HepG2 (cell line): ENCODE results near the gene ACRBP. TPM values are rescaled to one million over a fixed set of nuclear protein-coding genes. Genes with fewer than 3 reads are reported as not detected.

Source experiments
- ATAC-seq: fragments of 200-7000 bp; cut with Tn5 transposase; 3 replicates; pipeline ENCODE4 v1.9.1; 2020; ENCODE audit warnings: mild to moderate bottlenecking, moderate library complexity
- BruUV-seq: library from RNA; stranded (reverse); fragments of 400-500 nt; replicated peaks from 2 replicates; lab custom pipeline; 2021; lab: Mats Ljungman, UMichigan
- CTCF ChIA-PET: fragments of 300-600 bp; formaldehyde crosslinking; extraction: SDS; loops from one replicate; lab custom pipeline; 2021; ENCODE audit warnings: low total read pairs, inconsistent platforms, low intra/inter-chr PET ratio; lab: Yijun Ruan, JAX
- POLR2A ChIA-PET: fragments of 350-600 bp; sonication (Branson Sonifier 250); formaldehyde crosslinking; loops from one replicate; lab custom pipeline; 2020; ENCODE audit warnings: antibody characterized with exemption, inconsistent platforms; lab: Yijun Ruan, JAX
- DNase-seq: peaks from one replicate; pipeline ENCODE4 v3.0.0-alpha.2; 2015; ENCODE audit warnings: low spot score
- FAIRE-seq: peaks from 3 replicates; lab custom pipeline; 2011; peaks lifted over from hg19 to GRCh38; lab: Jason Lieb, UNC
- H2AFZ ChIP-seq: one replicate; pipeline ENCODE4 v1.6.1; 2011; ENCODE audit warnings: low read length, inconsistent platforms
- H3K27ac ChIP-seq: fragments of 300-600 bp; 3 replicates; pipeline ENCODE4 v1.8.0; 2011; ENCODE audit warnings: mixed run types, mild to moderate bottlenecking, mixed read lengths, low read length, inconsistent platforms; ENCODE audit not compliant: insufficient read depth; ENCODE audit errors: extremely low read length
- H3K27me3 ChIP-seq, 2 experiments: fragments of 200-600 bp in 1 of 2; 2 replicates in 1 of 2; 3 replicates in 1 of 2; pipeline versions ENCODE4 v1.6.0 to v1.8.0; 2011; ENCODE audit warnings: low read length in 2 of 2, mild to moderate bottlenecking in 2 of 2, moderate library complexity in 2 of 2, inconsistent platforms in 1 of 2; ENCODE audit not compliant: insufficient read depth in 2 of 2, control insufficient read depth in 1 of 2
- H3K36me3 ChIP-seq, 2 experiments: fragments of 200-600 bp in 1 of 2; replicated peaks in 1 of 2; 2 replicates in 1 of 2; 3 replicates in 1 of 2; pipeline versions ENCODE4 v1.5.1 to v1.8.0; 2011; ENCODE audit warnings: low read length in 2 of 2, inconsistent platforms in 1 of 2; ENCODE audit not compliant: insufficient read depth in 2 of 2, control insufficient read depth in 1 of 2
- H3K4me1 ChIP-seq: 2 replicates; pipeline ENCODE4 v1.5.1; 2012; ENCODE audit warnings: low read length, inconsistent platforms; ENCODE audit not compliant: insufficient read depth
- H3K4me2 ChIP-seq: 2 replicates; pipeline ENCODE4 v1.6.0; 2011; ENCODE audit warnings: low read depth, low read length, inconsistent platforms
- H3K4me3 ChIP-seq, 3 experiments: fragments of 200-600 bp in 1 of 3; sonication (generic), shearing (Covaris generic) in 1 of 3; replicated peaks in 1 of 3; 2 replicates each; pipeline ENCODE4 v1.5.1; 2011 to 2016; ENCODE audit warnings: low read length in 3 of 3, inconsistent platforms in 2 of 3, low read depth in 2 of 3, mild to moderate bottlenecking in 2 of 3, control low read depth in 1 of 3, mixed read lengths in 1 of 3; ENCODE audit not compliant: insufficient read depth in 1 of 3
- H3K79me2 ChIP-seq: one replicate; pipeline ENCODE4 v1.6.1; 2011; ENCODE audit warnings: low read length, inconsistent platforms; ENCODE audit not compliant: insufficient read depth
- H3K9ac ChIP-seq: 2 replicates; pipeline ENCODE4 v1.6.0; 2011; ENCODE audit warnings: mild to moderate bottlenecking, low read depth, low read length, inconsistent platforms; ENCODE audit not compliant: insufficient read depth
- H3K9me3 ChIP-seq: 2 replicates; pipeline ENCODE4 v1.5.1; 2012; ENCODE audit warnings: mild to moderate bottlenecking, low read length
- H4K20me1 ChIP-seq: 2 replicates; pipeline ENCODE4 v1.6.0; 2011; ENCODE audit warnings: inconsistent platforms, mild to moderate bottlenecking, low read length, moderate library complexity; ENCODE audit not compliant: insufficient read depth
- BRF2 ChIP-seq: sonication (generic); formaldehyde crosslinking; IDR thresholded peaks from 2 replicates; pipeline ENCODE4 v1.8.1; 2022; ENCODE audit warnings: mild to moderate bottlenecking, missing genetic modification reagents
- CENPT ChIP-seq: sonication (generic); formaldehyde crosslinking; IDR thresholded peaks from 2 replicates; pipeline ENCODE4 v1.8.0; 2022; ENCODE audit warnings: low read depth, mild to moderate bottlenecking, moderate library complexity, missing genetic modification reagents
- HCFC1 ChIP-seq: fragments of 150-350 bp; IDR thresholded peaks from 2 replicates; pipeline ENCODE4 v1.6.1; 2014; ENCODE audit warnings: low read depth, low read length
- KLF9 ChIP-seq: IDR thresholded peaks from 2 replicates; pipeline ENCODE4 v1.6.1; 2016; ENCODE audit warnings: low read depth
- LBX2 ChIP-seq: sonication (generic); formaldehyde crosslinking; IDR thresholded peaks from 2 replicates; pipeline ENCODE4 v1.5.0; 2020; ENCODE audit warnings: missing genetic modification reagents, mild to moderate bottlenecking, borderline replicate concordance
- MZF1 ChIP-seq: sonication (generic); formaldehyde crosslinking; IDR thresholded peaks from 2 replicates; pipeline ENCODE4 v1.8.1; 2023; ENCODE audit warnings: mild to moderate bottlenecking, missing genetic modification reagents, borderline replicate concordance
- NFATC3 ChIP-seq: sonication (generic); formaldehyde crosslinking; IDR thresholded peaks from 2 replicates; pipeline ENCODE4 v1.5.1; 2020; ENCODE audit warnings: mild to moderate bottlenecking, missing genetic modification reagents
- NFE2 ChIP-seq: sonication (generic); formaldehyde crosslinking; IDR thresholded peaks from 2 replicates; pipeline ENCODE4 v1.4.0; 2020; ENCODE audit warnings: missing genetic modification reagents
- NFIB ChIP-seq: sonication (generic); formaldehyde crosslinking; IDR thresholded peaks from 2 replicates; pipeline ENCODE4 v1.9.0; 2021; ENCODE audit warnings: missing genetic modification reagents, mild to moderate bottlenecking, borderline replicate concordance
- PHF8 ChIP-seq: sonication (generic); formaldehyde crosslinking; IDR thresholded peaks from 2 replicates; pipeline ENCODE4 v1.5.0; 2020; ENCODE audit warnings: missing genetic modification reagents
- POLR2AphosphoS5 ChIP-seq: IDR thresholded peaks from 2 replicates; pipeline ENCODE4 v1.6.1; 2012; ENCODE audit warnings: low read depth, low read length
- REXO4 ChIP-seq: sonication (generic); formaldehyde crosslinking; IDR thresholded peaks from 2 replicates; pipeline ENCODE4 v1.8.0; 2022; ENCODE audit warnings: missing genetic modification reagents, mild to moderate bottlenecking, borderline replicate concordance
- TARDBP ChIP-seq: sonication (generic); formaldehyde crosslinking; IDR thresholded peaks from 2 replicates; pipeline ENCODE4 v1.8.0; 2022; ENCODE audit warnings: mild to moderate bottlenecking, missing genetic modification reagents
- ZBTB21 ChIP-seq: sonication (generic); formaldehyde crosslinking; IDR thresholded peaks from 2 replicates; pipeline ENCODE4 v1.4.0; 2020; ENCODE audit warnings: missing genetic modification reagents
- ZNF280B ChIP-seq: sonication (generic); formaldehyde crosslinking; IDR thresholded peaks from 2 replicates; pipeline ENCODE4 v1.5.0; 2020; ENCODE audit warnings: missing genetic modification reagents, mild to moderate bottlenecking, borderline replicate concordance
- ZNF333 ChIP-seq: sonication (generic); formaldehyde crosslinking; IDR thresholded peaks from 2 replicates; pipeline ENCODE4 v1.4.0; 2020; ENCODE audit warnings: mild to moderate bottlenecking, missing genetic modification reagents, borderline replicate concordance
- ZNF639 ChIP-seq: conservative IDR thresholded peaks from 2 replicates; pipeline ENCODE4 v1.6.1; 2018; ENCODE audit warnings: missing genetic modification reagents
- ZNF768 ChIP-seq: sonication (generic); formaldehyde crosslinking; IDR thresholded peaks from 2 replicates; pipeline ENCODE4 v1.4.0; 2020; ENCODE audit warnings: missing genetic modification reagents
- ZNF839 ChIP-seq: sonication (generic); formaldehyde crosslinking; IDR thresholded peaks from 2 replicates; pipeline ENCODE4 v1.4.0; 2020; ENCODE audit warnings: missing genetic modification reagents, mild to moderate bottlenecking, borderline replicate concordance
- WGBS: methylation state at CpG from one replicate; pipeline ENCODE4 v1.1.6; 2017; ENCODE audit warnings: low lambda C conversion rate; 5-methylcytosine and 5-hydroxymethylcytosine counted together
- in situ Hi-C: cut with HindIII; loops from 2 replicates; pipeline ENCODE4 v1.10.0; 2017; ENCODE audit warnings: low pct_unique_long_range_greater_than_20kb; ENCODE audit not compliant: extremely low pct_ligation_motif_present
- intact Hi-C: fragments of 100-400 bp; cut with micrococcal nuclease; formaldehyde crosslinking; loops from one replicate; pipeline ENCODE4 v1.10.0; 2022; ENCODE audit not compliant: unreplicated experiment
- polyA plus RNA-seq, 8 experiments: library from polyadenylated mRNA; depleted of rRNA in 3 of 8; stranded (reverse) in 7 of 8; unstranded in 1 of 8; fragments of >200 nt; fragmentation: Illumina TruSeq in 4 of 8; extraction: Trizol in 4 of 8; gene quantifications; 2 replicates each; pipeline versions ENCODE4 v1.2.1 to v1.2.3, GENCODE V29; 2011 to 2016; ENCODE audit warnings: low read depth in 4 of 8, missing spikeins in 1 of 8, mixed read lengths in 1 of 8; ENCODE audit not compliant: insufficient read depth in 1 of 8
- total RNA-seq, 5 experiments: library from RNA; depleted of rRNA; stranded (reverse); fragments of >200 nt; fragmentation: Illumina TruSeq; extraction: Trizol; gene quantifications; 2 replicates each; pipeline ENCODE4 v1.2.3, GENCODE V29; 2016; ENCODE audit warnings: low read depth in 1 of 5

ACRBP gene
- total and polyA plus RNA-seq, 2 of the 13 experiments (the other 11 are each of a cell fraction or from before 2014, with no cell fraction given) = 0.46 TPM; not detected in 1

GRCh38 chr12:6615802-6616201 is 31.4 kb downstream of the ACRBP start:
- Histone ChIP-seq H3K4me3 (no peak overlapping the region), H3K27ac (no peak overlapping the region), H3K79me2 (no peaks in the 10 kb centered on the region), H3K27me3 (no peaks in the 10 kb centered on the region), H3K9ac (no peak overlapping the region), H2AFZ (no peak overlapping the region), H3K9me3 (no peaks in the 10 kb centered on the region), H3K4me1 (peaks cover 38% of the 10 kb centered on the region), H3K4me2 (no peak overlapping the region; the same call in 1 of the 2 replicates), H4K20me1 (no peaks in the 10 kb centered on the region), H3K36me3 (no peaks in the 10 kb centered on the region)
- DNase-seq = no peak
- CTCF ChIA-PET = no interaction called here
- intact Hi-C loops (loop anchor here (2.0 to 10.0 kb wide), 4 partner anchors 47 to 209 kb away; partner anchors contain the start of genes GPR162, ING4, P3H3 and ZNF384), in situ Hi-C loops (loop anchor here (5.0 kb wide), 1 partner anchor 81 kb away; no protein-coding TSS in a partner anchor)
- TF ChIP-seq BRF2 (CRISPR knock-in tag) = no peak
- TF ChIP-seq ZBTB21 (CRISPR knock-in tag) = no peak
- TF ChIP-seq KLF9 = no peak
- no peak for TF ChIP-seq ZNF639 (CRISPR knock-in tag)
- TF ChIP-seq TARDBP = no peak
- TF ChIP-seq CENPT = no peak
- no peak for TF ChIP-seq LBX2
- no peak for TF ChIP-seq NFIB (CRISPR knock-in tag)
- TF ChIP-seq ZNF333 (CRISPR knock-in tag) = no peak
- no peak for TF ChIP-seq MZF1
- TF ChIP-seq ZNF839 (CRISPR knock-in tag) = no peak
- TF ChIP-seq ZNF280B (CRISPR knock-in tag) = no peak
- TF ChIP-seq HCFC1 = no peak
- TF ChIP-seq POLR2AphosphoS5 = no peak
- no peak for TF ChIP-seq PHF8 (CRISPR knock-in tag)
- no peak for TF ChIP-seq NFE2 (CRISPR knock-in tag)
- no peak for TF ChIP-seq REXO4 (CRISPR knock-in tag)
- TF ChIP-seq NFATC3 (CRISPR knock-in tag) = no peak
- TF ChIP-seq ZNF768 (CRISPR knock-in tag) = no peak
- no peak for FAIRE-seq
- ATAC-seq = no peak
- 30% methylated on average over 3 of the region's 3 CpGs for WGBS
- POLR2A ChIA-PET = interaction anchor here (0.8 kb wide), 1 partner anchor 74 kb away, joined by 4 read pairs; the partner anchor contains the start of gene ZNF384
- BruUV-seq = no TSS peak
